ENCODE data around the gene DPH7.
"Not testable (repeated sequence)": the region's sequence is repeated elsewhere in the genome, so short reads cannot be mapped to it uniquely, and the experiment has no call there.

DPH7 gene

GRCh38 chr9:137545123-137545522 lies 33.6 kb downstream of the DPH7 start:
- no peak for DNase-seq

- DNase-seq, result no peak
These were observed 34.5 kb downstream of the DPH7 start for GRCh38 chr9:137544176-137544760.

- no peak for DNase-seq
These were observed 35.3 kb downstream of the DPH7 start for GRCh38 chr9:137543237-137543963.

- no peak for DNase-seq
These were observed 36.2 kb downstream of the DPH7 start for GRCh38 chr9:137542486-137542885.

- no peak for DNase-seq
These were observed 38.2 kb downstream of the DPH7 start for GRCh38 chr9:137540536-137540935.

GRCh38 chr9:137538058-137538457 lies 40.7 kb downstream of the DPH7 start:
- no peak for DNase-seq

GRCh38 chr9:137536594-137537131 lies 42.1 kb downstream of the DPH7 start:
- peak; percentile 47 for DNase-seq

- DNase-seq, result no peak
These were observed 43.7 kb downstream of the DPH7 start for GRCh38 chr9:137535120-137535428.

- DNase-seq, result peak; percentile 20
These were observed 44.2 kb downstream of the DPH7 start for GRCh38 chr9:137534256-137535119.

- not testable (repeated sequence) for DNase-seq
These were observed 45.7 kb downstream of the DPH7 start for GRCh38 chr9:137532891-137533468.

GRCh38 chr9:137531099-137531765 lies 47.5 kb downstream of the DPH7 start:
- no peak for DNase-seq

- no peak for DNase-seq
These were observed 48.4 kb downstream of the DPH7 start for GRCh38 chr9:137530331-137530730.

- DNase-seq, result no peak
These were observed 53.8 kb downstream of the DPH7 start for GRCh38 chr9:137524981-137525317.

- no peak for DNase-seq
These were observed 54.4 kb downstream of the DPH7 start for GRCh38 chr9:137524161-137524980.

GRCh38 chr9:137522746-137523455 lies 55.8 kb downstream of the DPH7 start:
- DNase-seq, result no peak

GRCh38 chr9:137521405-137521985 lies 57.2 kb downstream of the DPH7 start:
- no peak for DNase-seq

- DNase-seq, result no peak
These were observed 57.9 kb downstream of the DPH7 start for GRCh38 chr9:137520614-137521404.

GRCh38 chr9:137519553-137519952 lies 59.2 kb downstream of the DPH7 start:
- DNase-seq, result no peak

- DNase-seq, result not testable (repeated sequence)
These were observed 59.9 kb downstream of the DPH7 start for GRCh38 chr9:137518661-137519459.
